GM19023 (cell line): ENCODE measurements around the gene MGAT2.
"Not testable (repeated sequence)": the region's sequence is repeated elsewhere in the genome, so short reads cannot be mapped to it uniquely, and the experiment has no call there.

ENCODE experiments used
- ATAC-seq: cut with Tn5 transposase; IDR thresholded peaks from one replicate; pipeline ENCODE4 v1.9.1; 2021; ENCODE audit warnings: mild to moderate bottlenecking, moderate library complexity; ENCODE audit not compliant: unreplicated experiment

MGAT2 gene

GRCh38 chr14:49653508-49653907 is 32.9 kb downstream of the MGAT2 start:
- ATAC-seq: no peak

GRCh38 chr14:49654511-49654910 is 33.9 kb downstream of the MGAT2 start:
- no peak for ATAC-seq

GRCh38 chr14:49657500-49657899 is 36.9 kb downstream of the MGAT2 start:
- ATAC-seq: not testable (repeated sequence)

GRCh38 chr14:49659526-49660455 is 39.2 kb downstream of the MGAT2 start:
- ATAC-seq: no peak

GRCh38 chr14:49670475-49670874 is 49.9 kb downstream of the MGAT2 start:
- no peak for ATAC-seq
